ENCODE results near the gene ITSN1. TPM values are rescaled to one million over a fixed set of nuclear protein-coding genes. Genes with fewer than 3 reads are reported as not detected.

The ITSN1 gene
- total and polyA plus RNA-seq, 2 of the 13 experiments (the other 11 are each of a cell fraction or from before 2014, with no cell fraction given): 26.1 to 33.8 TPM

DNA sequence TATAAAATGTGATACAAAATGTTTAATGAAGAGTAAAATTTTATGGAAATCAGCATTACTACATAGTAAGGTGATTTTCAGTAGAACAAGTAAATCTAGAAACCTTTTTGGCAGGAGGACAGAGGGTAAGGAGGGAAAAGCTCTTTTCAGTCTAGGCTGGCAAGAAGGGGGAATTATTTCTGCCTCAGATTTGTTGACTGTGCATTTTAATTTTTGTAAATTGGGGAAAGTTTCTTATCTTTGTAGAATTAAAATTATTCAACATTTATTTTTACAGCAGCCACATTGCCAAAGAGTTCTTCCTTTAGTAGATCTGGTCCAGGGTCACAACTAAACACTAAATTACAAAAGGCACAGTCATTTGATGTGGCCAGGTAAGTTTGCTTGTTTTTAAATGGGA lies 109.2 kb downstream of the ITSN1 start:
- intact Hi-C loops (cut with micrococcal nuclease; ENCODE audit: unreplicated experiment): no loop called here

DNA sequence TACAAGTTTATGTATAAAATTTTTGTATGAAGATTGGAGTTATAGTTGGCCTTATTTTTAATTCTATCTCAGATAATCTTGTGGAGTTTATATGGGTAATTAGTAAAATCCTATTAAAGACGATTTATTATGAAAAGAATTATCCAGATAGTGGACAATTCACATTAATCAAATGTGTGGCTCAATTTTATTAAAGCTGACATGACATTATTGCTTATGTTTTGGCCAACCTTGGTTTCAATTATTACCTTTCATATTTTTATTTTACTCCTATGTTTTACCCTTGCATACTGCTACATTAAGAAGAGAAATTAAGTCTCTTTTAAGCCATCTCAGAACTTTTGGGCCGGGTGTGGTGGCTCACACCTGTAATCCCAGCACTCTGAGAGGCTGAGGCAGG lies 110.0 kb downstream of the ITSN1 start:
- DNase-seq (ENCODE audit: low spot score): no peak
- H2AFZ ChIP-seq (ENCODE audit: low read length): no peak overlapping the region
- H3K4me1 ChIP-seq (ENCODE audit: insufficient read depth, low read length): no peaks in the 10 kb centered on the region
- ChIA-PET POLR2A (no interaction called here), CTCF (ENCODE audit: low intra/inter-chr PET ratio, low total read pairs) (no interaction called here)
- H4K20me1 ChIP-seq (ENCODE audit: insufficient read depth, low read length): no peaks in the 10 kb centered on the region
- 89% methylated on average over 2 of the region's 2 CpGs for WGBS (ENCODE audit: low lambda C conversion rate)
- ATAC-seq: no peak
- no peak overlapping the region for H3K9ac ChIP-seq (ENCODE audit: insufficient read depth, low read depth, low read length)
- in situ Hi-C loops (cut with HindIII; ENCODE audit: extremely low pct_ligation_motif_present, low pct_unique_long_range_greater_than_20kb) (no loop called here), intact Hi-C loops (cut with micrococcal nuclease; ENCODE audit: unreplicated experiment) (loop anchor here (1.0 kb wide), 1 partner anchor 29 kb away; no protein-coding TSS in a partner anchor)
- H3K27me3 ChIP-seq (ENCODE audit: control insufficient read depth in 1 of 2, insufficient read depth in 2 of 2, low read length in 2 of 2): no peaks in the 10 kb centered on the region
- FAIRE-seq: no peak
- no peak overlapping the region for H3K27ac ChIP-seq (ENCODE audit: extremely low read length, insufficient read depth, low read length)
- peaks cover 4% of the 10 kb centered on the region for H3K9me3 ChIP-seq (ENCODE audit: low read length)
- H3K36me3 ChIP-seq (replicated peaks in 1 of 2; ENCODE audit: control insufficient read depth in 1 of 2, insufficient read depth in 2 of 2, low read length in 2 of 2): peaks cover 0 to 7% of the 10 kb centered on the region in 2 experiments; a peak in 2 of 5 replicates
- H3K4me2 ChIP-seq (ENCODE audit: low read depth, low read length): no peak overlapping the region
- H3K79me2 ChIP-seq (ENCODE audit: insufficient read depth, low read length): no peaks in the 10 kb centered on the region
- no peak overlapping the region for H3K4me3 ChIP-seq (replicated peaks in 1 of 3; ENCODE audit: insufficient read depth in 1 of 3, low read depth in 2 of 3, low read length in 3 of 3)
- no TSS peak for BruUV-seq (replicated peaks)
- no peak for TF ChIP-seq ZNF841 (CRISPR knock-in tag; IDR thresholded peaks at IDR 0.05; ENCODE audit: borderline replicate concordance)
- TF ChIP-seq, protein P1, sequence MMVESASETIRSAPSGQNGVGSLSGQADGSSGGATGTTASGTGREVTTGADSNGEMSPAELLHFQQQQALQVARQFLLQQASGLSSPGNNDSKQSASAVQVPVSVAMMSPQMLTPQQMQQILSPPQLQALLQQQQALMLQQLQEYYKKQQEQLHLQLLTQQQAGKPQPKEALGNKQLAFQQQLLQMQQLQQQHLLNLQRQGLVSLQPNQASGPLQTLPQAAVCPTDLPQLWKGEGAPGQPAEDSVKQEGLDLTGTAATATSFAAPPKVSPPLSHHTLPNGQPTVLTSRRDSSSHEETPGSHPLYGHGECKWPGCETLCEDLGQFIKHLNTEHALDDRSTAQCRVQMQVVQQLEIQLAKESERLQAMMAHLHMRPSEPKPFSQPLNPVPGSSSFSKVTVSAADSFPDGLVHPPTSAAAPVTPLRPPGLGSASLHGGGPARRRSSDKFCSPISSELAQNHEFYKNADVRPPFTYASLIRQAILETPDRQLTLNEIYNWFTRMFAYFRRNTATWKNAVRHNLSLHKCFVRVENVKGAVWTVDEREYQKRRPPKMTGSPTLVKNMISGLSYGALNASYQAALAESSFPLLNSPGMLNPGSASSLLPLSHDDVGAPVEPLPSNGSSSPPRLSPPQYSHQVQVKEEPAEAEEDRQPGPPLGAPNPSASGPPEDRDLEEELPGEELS (CRISPR knock-in tag; IDR thresholded peaks at IDR 0.05): no peak
- no peak for TF ChIP-seq ZNF138 (CRISPR knock-in tag; IDR thresholded peaks at IDR 0.05; ENCODE audit: low read depth)
- TF ChIP-seq ZNF230 (CRISPR knock-in tag; IDR thresholded peaks at IDR 0.05): no peak
- TF ChIP-seq MLLT10 (CRISPR knock-in tag; IDR thresholded peaks at IDR 0.05): no peak
- no peak for TF ChIP-seq MZF1 (CRISPR knock-in tag; IDR thresholded peaks at IDR 0.05; ENCODE audit: borderline replicate concordance)
- peak; percentile 79 to 91 for TF ChIP-seq MAFK (conservative IDR thresholded peaks at IDR 0.05 in 1 of 2, IDR thresholded peaks at IDR 0.05 in 1 of 2; ENCODE audit: low read length in 2 of 2)
- TF ChIP-seq MAFF (IDR thresholded peaks at IDR 0.05; ENCODE audit: low read depth, low read length): peak; percentile 87
- TF ChIP-seq ZNF816 (CRISPR knock-in tag; IDR thresholded peaks at IDR 0.05; ENCODE audit: borderline replicate concordance): no peak

More for the DNA sequence above, 109.2 kb downstream of the ITSN1 start:
- no peak overlapping the region for H3K4me3 ChIP-seq (replicated peaks in 1 of 3; ENCODE audit: insufficient read depth in 1 of 3, low read depth in 2 of 3, low read length in 3 of 3)
- H3K36me3 ChIP-seq (replicated peaks in 1 of 2; ENCODE audit: control insufficient read depth in 1 of 2, insufficient read depth in 2 of 2, low read length in 2 of 2): peaks cover 0 to 7% of the 10 kb centered on the region in 2 experiments; a peak in 3 of 5 replicates
- peaks cover 11% of the 10 kb centered on the region for H3K9me3 ChIP-seq (ENCODE audit: low read length)
- no peak overlapping the region for H3K9ac ChIP-seq (ENCODE audit: insufficient read depth, low read depth, low read length)
- no peak for FAIRE-seq
- TF ChIP-seq TARDBP (CRISPR knock-in tag; IDR thresholded peaks at IDR 0.05) (no peak), MAFF (IDR thresholded peaks at IDR 0.05; ENCODE audit: low read depth, low read length) (peak; percentile 28; the same call in 1 of the 2 replicates), MAFK (conservative IDR thresholded peaks at IDR 0.05 in 1 of 2, IDR thresholded peaks at IDR 0.05 in 1 of 2; ENCODE audit: low read length in 2 of 2) (peak; percentile 31 to 59; a peak in 3 of 4 replicates)
- H3K27me3 ChIP-seq (ENCODE audit: control insufficient read depth in 1 of 2, insufficient read depth in 2 of 2, low read length in 2 of 2): no peaks in the 10 kb centered on the region
- CTCF ChIA-PET (ENCODE audit: low intra/inter-chr PET ratio, low total read pairs): no interaction called here
- H3K79me2 ChIP-seq (ENCODE audit: insufficient read depth, low read length): no peaks in the 10 kb centered on the region
- POLR2A ChIA-PET: no interaction called here
- ATAC-seq: no peak
- no TSS peak for BruUV-seq (replicated peaks)
- no peaks in the 10 kb centered on the region for H3K4me1 ChIP-seq (ENCODE audit: insufficient read depth, low read length)
- no peak overlapping the region for H3K4me2 ChIP-seq (ENCODE audit: low read depth, low read length)
- no peak overlapping the region for H3K27ac ChIP-seq (ENCODE audit: extremely low read length, insufficient read depth, low read length)
- no peak overlapping the region for H2AFZ ChIP-seq (ENCODE audit: low read length)
- no peaks in the 10 kb centered on the region for H4K20me1 ChIP-seq (ENCODE audit: insufficient read depth, low read length)
- no peak for DNase-seq (ENCODE audit: low spot score)
- in situ Hi-C loops (cut with HindIII; ENCODE audit: extremely low pct_ligation_motif_present, low pct_unique_long_range_greater_than_20kb): no loop called here
